GM21360 (cell line): ENCODE data around the gene TP53I13.
"Not testable (repeated sequence)": the region's sequence is repeated elsewhere in the genome, so short reads cannot be mapped to it uniquely, and the experiment has no call there.

Experiments
- ATAC-seq: cut with Tn5 transposase; IDR thresholded peaks from one replicate; pipeline ENCODE4 v1.9.1; 2021; ENCODE audit warnings: mild to moderate bottlenecking, moderate library complexity; ENCODE audit not compliant: unreplicated experiment

TP53I13 gene

GRCh38 chr17:29568331-29569244 lies at the start of gene TP53I13:
TP53I13 (plus strand) TSS chr17:29568701; CDS start chr17:29568759, 58 bp downstream.
- peak; percentile 37 for ATAC-seq

GRCh38 chr17:29524692-29525091 lies 43.8 kb upstream of the TP53I13 start:
- ATAC-seq = no peak

- ATAC-seq = no peak
Observed at GRCh38 chr17:29526322-29526721, 42.2 kb upstream of the TP53I13 start.

- no peak for ATAC-seq
Observed at GRCh38 chr17:29533976-29534375, 34.5 kb upstream of the TP53I13 start.

- no peak for ATAC-seq
Observed at GRCh38 chr17:29544066-29544465, 24.4 kb upstream of the TP53I13 start.

- ATAC-seq = no peak
Observed at GRCh38 chr17:29546085-29546484, 22.4 kb upstream of the TP53I13 start.

- ATAC-seq = no peak
Observed at GRCh38 chr17:29546830-29547229, 21.7 kb upstream of the TP53I13 start.

GRCh38 chr17:29549177-29549923 lies 19.2 kb upstream of the TP53I13 start:
- no peak for ATAC-seq

- no peak for ATAC-seq
Observed at GRCh38 chr17:29555840-29556239, 12.7 kb upstream of the TP53I13 start.

GRCh38 chr17:29557085-29557738 lies 11.3 kb upstream of the TP53I13 start:
- ATAC-seq = no peak

GRCh38 chr17:29557739-29558116 lies 10.8 kb upstream of the TP53I13 start:
- no peak for ATAC-seq

GRCh38 chr17:29558139-29558538 lies 10.4 kb upstream of the TP53I13 start:
- ATAC-seq = not testable (repeated sequence)

- no peak for ATAC-seq
Observed at GRCh38 chr17:29559640-29560039, 8.9 kb upstream of the TP53I13 start.

- no peak for ATAC-seq
Observed at GRCh38 chr17:29560316-29560715, 8.2 kb upstream of the TP53I13 start.

- ATAC-seq = no peak
Observed at GRCh38 chr17:29561554-29562517, 6.7 kb upstream of the TP53I13 start.

GRCh38 chr17:29562615-29563014 lies 5.9 kb upstream of the TP53I13 start:
- ATAC-seq = no peak

- ATAC-seq = no peak
Observed at GRCh38 chr17:29563816-29564215, 4.7 kb upstream of the TP53I13 start.

- no peak for ATAC-seq
Observed at GRCh38 chr17:29565643-29566472, 2.6 kb upstream of the TP53I13 start.
